GM21717 (cell line): ENCODE measurements around the gene BNC2.

Experiments
- ATAC-seq: cut with Tn5 transposase; IDR thresholded peaks from one replicate; pipeline ENCODE4 v1.9.1; 2021; ENCODE audit warnings: mild to moderate bottlenecking, moderate library complexity; ENCODE audit not compliant: unreplicated experiment

Gene BNC2

DNA sequence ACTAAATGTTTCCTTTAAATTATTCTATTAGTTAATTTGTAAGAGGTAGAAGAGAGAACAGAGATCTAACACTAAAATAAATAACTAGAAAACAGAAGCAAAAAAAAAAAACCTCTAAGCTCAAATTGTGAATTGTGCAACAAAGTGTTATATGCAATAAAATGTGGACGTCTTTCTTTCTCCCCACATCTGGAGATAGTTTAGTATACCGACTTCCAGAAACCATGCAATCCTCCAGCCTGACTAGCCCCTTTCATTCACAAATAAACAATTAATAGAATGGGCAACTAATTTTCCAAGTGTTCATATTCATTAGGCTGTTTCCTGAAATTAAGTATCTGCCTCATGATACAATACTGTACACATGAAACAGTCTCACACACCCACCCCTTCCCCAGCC is 258.5 kb downstream of the BNC2 start:
- ATAC-seq, result no peak

DNA sequence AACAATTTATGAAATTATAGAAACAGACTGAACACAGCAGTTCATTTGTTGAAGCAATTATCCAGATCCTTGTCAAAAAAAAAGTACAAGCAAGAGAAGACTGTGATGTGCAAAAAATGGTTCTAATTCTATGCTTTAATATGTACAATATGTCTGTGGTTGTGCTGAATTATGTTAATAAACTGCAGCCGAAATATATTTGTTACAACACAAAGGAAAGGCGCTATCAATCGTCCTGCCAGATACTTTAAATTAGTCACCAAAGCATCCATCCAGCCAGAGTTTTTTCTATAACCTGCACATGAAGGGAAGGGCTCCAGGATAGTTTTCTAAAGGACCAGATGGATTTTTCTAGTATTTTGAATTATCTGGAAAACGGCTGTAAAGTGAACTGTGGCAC is 259.5 kb downstream of the BNC2 start:
- ATAC-seq, result no peak

DNA sequence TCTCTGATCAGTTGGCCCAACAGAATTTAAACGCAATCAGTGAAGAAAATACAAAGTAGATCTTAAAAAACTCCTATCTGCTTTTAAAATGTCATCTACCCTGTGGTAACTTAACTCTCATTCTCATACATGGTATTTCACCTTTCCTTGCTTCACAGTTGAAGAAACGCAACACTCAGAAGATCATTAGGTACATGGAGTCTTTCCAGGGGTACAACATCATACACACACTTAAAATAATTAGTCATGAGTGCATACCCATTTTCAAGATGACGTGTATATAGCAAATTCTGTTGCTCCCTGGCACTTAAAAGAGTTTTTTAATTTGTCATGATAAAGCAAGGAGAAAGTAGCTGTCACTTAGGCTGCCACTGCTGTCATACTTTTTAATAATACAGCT is 259.9 kb downstream of the BNC2 start:
- ATAC-seq, result no peak

DNA sequence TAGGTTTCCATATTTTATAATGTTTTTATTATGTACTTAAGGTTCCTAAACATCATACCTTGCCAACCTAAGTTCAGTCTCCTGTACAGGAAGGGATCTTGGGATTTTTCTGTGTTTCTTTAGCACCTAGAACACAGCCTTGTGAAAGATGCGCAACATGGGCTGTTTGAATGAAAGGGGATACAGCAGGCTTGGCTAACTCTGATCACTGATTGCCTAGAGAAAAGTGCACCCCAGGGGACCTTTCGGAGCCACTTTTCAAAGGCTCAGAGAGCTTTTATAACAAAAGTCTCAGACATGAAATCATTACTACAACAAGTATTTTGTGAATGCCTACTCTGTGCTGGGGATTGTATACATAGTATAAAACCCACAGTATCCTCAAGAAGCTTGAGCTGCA is 261.6 kb downstream of the BNC2 start:
- no peak for ATAC-seq

DNA sequence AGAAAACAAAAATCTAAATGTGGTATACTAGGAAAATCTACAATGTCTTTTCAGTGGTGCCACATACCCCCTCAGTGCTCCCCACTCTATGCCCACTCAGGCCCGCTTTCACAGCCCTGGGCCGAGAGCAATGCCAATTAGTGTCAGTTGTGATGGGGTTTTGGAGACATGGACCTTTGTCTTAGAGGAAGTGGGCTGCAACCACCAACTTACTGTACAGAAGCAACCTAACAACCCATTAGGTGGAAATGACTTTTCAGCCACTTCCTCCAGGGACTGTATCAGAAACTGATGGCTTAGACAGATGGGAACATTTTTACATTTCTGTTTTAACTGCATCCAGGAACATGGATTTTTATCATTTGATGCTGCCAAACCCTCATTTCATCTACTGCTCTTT is 268.0 kb downstream of the BNC2 start:
- no peak for ATAC-seq

DNA sequence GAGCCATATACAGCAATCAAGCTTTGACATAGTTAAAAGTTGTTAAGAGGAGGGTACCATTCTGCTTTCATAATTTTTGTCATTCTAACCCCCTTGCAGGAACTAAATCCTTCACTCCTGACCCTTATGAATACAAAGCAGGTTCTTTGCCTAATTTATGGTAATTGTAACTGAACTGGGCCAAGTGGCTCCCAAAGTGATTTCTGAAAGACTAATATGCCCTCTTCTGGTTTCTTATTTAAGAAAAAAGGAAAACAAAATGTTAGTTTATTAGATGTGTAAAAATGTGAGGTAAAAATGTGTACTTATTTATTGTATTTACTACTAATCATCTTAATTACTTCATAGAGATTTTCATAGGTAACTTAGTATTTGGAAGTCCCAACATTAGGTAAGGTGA is 268.5 kb downstream of the BNC2 start:
- ATAC-seq, result no peak

DNA sequence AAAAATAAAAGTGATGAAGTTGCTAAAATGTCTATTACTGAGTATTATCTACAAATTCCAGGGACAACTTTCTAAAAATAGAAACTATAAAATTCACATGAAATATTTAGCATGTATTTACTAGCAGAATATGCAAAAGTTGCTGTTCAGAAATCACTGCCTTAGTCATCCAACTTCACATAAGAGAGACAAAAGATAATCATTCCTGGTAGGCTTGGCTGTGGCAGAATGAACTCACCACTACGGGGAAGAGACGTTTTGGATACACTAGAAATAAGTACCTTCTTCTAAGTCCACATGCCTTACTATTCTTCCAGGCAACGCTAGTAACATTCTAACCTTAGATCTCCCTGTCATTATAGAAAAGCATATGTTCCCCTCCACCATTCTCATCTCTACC is 272.2 kb downstream of the BNC2 start:
- no peak for ATAC-seq

DNA sequence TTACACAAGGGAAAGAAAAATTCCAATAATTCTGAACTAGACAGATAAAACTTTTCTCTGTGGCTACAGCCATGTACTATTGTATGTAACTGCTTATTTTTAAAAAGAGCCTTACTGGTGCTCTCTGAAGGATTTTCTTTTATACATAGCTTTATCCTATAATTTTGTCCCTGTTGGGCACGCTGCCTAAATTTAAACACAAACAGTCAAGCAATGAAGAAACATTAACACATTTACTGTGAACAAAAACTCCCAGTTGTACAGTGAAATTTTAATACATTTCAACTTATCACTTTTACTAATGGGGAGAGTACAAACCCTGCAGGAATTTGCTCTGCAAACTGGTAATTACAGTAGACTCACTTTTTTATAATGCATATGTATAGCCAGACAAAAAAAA is 273.3 kb downstream of the BNC2 start:
- ATAC-seq, result no peak

DNA sequence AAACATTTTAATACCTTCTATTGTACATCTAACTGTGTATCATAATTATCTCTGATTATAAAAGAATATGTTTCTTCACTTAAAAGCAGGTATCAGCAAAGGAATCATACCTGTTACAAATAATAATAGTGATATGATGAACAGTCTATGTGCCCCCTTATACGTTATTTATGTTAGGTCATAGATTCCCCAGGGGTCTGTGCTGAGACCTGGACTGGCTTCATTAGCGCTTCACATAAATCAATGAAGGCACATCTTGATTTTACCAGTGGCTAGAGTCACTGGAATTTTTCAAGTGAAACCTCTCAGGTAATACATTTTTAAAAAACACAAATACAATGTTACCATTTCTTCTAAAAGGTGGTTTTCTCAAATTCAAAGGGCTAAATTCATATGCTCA is 275.2 kb downstream of the BNC2 start:
- ATAC-seq, result no peak

DNA sequence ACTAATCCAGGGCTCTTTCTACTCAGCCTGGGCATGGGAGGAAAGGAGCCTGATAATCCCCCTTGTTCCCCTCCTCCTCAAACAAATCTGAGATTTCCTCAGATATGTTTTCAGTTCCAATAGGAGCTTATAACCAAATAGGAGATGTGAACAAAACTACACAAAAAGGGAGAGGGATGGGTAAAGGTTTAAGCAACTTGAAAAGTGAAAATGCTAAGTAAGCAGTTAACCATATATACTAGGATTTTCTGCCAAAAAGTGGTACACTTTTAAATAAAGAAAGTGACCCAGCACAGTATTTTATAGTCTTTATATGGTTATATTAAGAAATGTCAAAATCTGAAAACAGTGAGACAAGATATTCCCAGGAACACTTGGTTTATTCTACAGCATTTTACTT is 275.7 kb downstream of the BNC2 start:
- no peak for ATAC-seq

DNA sequence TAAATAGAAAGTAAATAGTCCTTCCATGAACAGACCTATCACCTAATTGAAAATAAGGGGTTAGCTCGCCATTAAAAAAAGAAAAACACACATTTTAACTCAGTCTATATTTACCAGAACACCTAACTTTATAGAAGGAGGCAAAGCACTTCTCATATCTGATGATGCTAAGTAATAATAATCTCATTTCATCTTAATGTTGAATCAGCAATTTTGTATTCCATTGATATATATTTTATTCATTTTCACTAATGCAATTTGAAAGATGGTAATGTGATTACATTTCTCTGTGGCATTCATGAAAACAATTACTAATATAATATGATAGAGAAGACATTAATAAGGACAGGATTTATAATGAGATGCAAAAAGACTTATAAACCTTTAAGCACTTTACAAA is 276.7 kb downstream of the BNC2 start:
- no peak for ATAC-seq

DNA sequence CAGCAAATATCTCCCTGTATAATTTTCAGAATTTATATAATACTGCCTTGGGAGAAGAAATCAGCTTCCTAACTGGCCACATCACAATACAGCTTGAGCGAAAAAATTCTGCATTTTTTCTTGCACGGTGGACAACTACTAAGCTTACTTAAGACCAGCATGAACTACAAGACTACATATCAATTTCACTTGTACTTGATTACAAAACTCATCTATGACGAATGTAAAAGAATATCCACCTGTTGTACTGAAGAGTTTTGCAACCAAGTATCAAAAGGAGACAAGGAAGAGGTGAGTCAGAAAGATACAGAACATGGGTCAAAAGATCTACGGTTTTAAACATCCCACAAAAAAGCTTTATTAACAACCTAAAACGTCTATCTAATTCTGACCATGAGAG is 279.4 kb downstream of the BNC2 start:
- ATAC-seq, result no peak

DNA sequence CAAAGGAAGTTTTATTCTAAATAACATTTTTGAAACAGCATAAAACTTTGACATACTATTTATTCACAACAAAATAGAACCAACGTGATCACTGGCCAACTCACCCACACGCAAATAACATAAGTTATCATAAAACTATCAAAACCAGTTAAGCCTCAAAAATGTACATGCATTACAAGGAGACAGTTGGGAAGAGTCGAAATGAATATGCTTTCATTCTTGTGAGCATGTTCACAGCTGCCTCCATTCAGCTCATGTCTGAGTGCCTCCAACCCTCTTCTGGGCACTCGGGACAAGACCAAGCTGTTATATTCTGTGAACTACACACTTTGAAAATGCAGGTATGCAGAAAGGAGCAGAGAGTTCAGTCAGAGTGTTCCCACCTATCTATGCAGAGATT is 284.9 kb downstream of the BNC2 start:
- ATAC-seq, result no peak

DNA sequence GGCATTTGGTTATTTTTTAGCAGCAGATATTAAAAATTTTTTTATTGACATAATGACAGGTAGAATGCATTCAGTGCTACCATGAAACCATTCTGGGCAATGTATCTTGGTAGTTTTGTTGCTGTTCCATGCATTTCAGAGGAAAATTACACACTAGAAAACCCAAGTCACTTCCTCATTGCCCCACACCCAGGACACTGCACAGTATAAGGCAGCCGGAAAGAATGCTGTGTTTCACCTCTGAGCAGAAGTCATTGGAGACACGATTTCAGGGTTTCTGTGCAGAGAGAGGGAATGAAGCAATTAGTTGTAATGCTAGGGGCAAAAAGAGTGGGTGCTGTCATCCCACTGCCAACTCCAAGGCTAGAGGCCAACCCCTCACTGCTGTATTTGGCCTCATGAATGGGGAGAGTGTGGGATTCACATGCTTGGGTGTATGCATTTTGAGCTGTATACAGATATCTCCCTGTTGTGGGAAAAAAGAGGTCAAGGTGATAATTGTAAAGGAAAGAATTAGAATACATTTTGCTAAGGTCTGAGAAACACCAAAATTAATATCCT is 290.5 kb downstream of the BNC2 start:
- no peak for ATAC-seq

DNA sequence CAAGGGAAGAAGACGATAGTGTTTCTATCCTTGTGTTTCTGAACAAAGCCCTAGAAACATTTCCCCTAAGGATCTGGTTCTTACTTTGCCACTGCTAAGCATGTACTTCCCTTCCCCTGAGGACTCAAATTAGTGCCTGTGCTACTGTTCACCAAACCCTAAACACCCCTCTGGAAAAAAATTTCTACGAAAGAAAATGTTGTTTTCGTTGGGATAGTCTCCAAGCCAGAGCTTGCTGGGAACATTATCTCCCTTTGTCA is 294.6 kb downstream of the BNC2 start:
- no peak for ATAC-seq

DNA sequence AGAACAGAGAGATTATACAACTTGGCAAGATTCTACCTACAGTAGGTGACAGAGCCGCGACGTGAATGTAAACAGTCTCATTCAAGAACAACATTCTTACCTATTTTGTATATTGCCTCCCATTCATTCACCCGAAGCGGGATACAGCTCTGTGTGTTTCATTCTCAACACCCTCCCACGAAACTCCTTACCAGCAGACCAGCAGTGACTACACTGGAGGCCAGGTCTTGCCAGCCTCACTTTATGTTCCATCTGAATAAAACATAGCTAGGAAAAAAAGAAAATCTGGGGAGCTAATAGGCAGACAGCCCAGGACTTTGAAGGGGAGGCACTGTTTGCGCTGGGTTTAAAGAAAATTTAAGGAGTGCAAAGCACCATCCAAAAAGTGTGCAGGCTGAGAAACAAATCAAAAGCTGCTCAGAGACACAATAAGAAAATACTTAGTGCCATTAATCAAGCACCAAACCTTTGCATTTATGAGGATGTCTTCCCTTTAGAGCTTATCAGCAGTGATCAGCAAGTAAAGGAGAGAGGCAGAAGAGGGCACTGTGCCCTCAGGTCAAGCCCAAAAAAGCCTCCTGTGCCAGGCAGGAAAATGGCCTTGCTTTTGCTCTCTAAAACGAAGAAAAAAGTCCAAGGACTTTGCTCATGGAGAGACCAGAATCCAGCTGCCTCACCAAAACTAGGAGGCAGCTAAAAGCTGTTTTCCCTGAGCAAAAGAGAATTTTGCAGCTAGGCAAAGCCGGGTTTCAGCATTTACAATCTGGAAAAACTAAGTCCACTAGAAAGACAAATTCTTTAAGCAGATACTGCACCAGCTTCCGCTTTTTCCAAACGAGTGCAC is 295.1 kb downstream of the BNC2 start:
- ATAC-seq, result no peak

DNA sequence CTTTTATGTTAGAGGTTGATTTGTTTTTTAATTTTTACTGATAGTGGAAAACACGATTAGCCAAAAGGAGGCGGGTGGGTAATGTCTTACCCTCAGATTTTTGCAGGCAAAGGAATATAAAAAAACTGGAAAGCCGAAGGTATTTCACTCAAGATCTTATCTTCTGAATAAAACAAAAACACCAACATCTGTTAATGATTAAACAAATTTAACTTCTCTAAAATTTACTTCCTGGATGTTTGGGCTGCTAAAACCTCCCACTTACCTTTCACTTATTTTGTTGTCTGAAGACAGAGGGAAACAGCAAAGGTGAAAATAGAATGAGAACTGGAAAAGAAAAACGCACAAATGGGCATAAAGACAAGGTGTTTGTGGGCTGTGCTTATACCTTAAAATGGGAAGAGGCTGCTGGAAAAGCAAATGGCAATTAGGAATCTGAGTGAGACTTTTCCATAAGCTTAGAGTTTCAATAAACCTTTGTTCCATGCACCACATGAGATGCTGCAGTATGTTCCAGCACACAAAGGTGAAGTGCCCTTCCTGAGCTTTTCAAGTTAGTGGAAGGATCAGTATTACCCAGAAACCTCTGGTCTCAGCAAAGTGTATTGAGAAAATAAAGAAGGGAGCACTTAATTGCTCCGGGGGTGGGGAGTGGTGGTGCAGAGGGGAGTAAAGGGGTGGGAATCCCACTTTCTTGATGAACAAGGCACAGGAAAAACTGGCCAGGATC is 298.3 kb downstream of the BNC2 start:
- no peak for ATAC-seq

DNA sequence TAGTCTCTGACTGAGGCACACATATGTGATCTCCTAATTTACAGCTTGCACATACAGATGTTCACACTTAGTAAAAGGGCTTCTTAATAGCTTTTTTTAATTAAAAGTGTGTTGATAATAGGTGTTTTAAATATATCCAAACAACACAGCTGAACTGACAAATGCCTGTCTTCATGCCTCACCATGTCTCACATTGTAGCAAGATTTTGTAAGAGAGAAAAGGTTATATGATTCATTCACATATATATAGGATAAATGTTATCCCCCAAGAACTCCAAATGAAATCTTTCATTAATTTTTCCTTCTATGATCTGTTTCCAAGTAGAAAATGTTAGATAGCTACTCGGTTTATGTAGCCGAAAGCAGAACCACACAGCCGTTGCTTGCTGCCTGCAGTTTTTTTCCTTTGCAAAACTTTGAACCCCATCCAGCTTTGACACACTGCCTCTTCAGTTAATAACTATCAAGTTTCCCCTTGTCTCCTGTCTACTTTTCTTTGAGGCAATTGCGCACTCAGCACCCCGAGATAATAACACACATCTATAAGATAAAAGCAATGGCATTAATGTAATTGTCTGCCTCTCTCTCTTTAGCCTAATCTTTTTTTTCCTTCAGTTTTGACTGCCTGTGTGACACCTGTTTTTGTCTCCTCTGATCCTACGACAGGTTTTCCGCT is 299.2 kb downstream of the BNC2 start:
- no peak for ATAC-seq

DNA sequence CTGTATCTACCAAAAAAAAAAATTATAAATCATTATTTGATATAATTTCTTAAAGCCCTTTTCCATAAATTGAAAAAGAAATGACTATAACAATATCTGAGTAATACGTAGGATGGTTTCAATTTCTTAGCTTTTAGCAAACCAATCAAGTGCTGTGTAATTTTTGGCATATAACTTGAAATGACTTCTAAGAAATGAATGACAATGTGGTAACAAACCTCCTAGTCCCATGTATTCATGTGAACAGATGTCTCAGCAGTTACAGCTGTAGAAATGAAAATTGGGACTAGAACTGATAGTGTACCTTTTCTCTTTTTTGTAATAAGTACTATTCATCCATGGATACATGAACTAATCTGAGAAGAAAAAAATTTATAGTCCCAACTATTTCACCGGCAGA is 307.0 kb downstream of the BNC2 start:
- no peak for ATAC-seq

DNA sequence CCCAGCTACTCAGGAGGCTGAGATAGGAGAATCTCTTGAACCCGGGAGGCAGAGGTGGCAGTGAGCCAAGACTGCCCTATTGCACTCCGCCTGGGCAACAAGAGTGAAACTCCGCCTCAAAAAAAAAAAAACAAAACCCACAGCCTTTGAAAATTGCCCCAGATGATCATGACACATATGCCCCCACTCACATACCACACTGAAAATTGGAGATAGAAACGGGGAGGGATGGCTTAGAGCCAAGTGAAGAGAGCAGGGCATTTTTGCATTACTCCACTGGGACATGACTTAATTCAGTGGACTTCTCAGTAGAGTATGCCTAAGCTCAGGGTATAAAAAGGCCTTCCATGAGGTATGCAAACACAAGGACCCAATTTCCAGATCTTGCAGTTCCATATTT is 309.3 kb downstream of the BNC2 start:
- no peak for ATAC-seq

DNA sequence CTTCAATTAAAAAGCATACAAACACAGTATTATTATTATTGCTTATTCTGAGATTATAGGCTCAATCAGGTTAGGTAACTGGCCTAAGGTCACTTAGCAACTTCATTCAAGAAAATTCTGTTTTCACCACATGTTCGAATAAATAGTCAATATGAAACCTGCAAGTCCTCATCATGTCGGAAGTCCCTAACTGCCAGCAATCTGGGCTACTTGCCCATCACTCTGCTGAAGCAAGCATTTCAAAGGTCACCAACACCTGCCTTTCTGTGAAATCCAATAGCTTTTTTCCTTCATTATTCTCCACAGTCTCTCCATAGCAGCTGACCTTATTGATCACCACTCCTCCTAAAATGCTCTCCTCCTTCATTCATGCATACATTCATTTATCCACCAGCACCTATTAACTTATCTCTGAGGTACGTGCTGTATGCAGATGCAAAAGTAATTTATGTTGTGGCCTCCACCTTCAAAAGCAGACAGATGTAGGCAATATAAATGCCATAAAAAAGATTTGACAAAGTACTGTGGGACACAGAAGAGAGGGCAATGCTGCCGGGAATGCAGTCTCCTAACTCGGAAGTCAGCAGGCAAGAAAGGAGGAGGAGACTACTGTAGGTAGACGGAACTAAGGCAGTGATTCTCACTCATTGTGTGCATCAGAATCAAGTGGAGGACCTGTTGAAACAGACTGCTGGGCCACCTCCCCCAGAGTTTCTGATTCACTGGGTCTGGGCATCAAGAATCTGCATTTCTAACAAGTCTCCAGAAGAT is 310.9 kb downstream of the BNC2 start:
- no peak for ATAC-seq
